GM18870 (cell line): ENCODE measurements around the gene PRADC1.

Experiments used
- ATAC-seq: cut with Tn5 transposase; IDR thresholded peaks from one replicate; pipeline ENCODE4 v1.9.1; 2021; ENCODE audit warnings: moderate library complexity; ENCODE audit not compliant: unreplicated experiment

Gene PRADC1

GRCh38 chr2:73259276-73259675 is 26.2 kb upstream of the PRADC1 start:
- no peak for ATAC-seq

GRCh38 chr2:73258913-73259215 is 25.8 kb upstream of the PRADC1 start:
- no peak for ATAC-seq

GRCh38 chr2:73258186-73258912 is 25.3 kb upstream of the PRADC1 start:
- no peak for ATAC-seq

GRCh38 chr2:73257425-73258125 is 24.5 kb upstream of the PRADC1 start:
- no peak for ATAC-seq

GRCh38 chr2:73257021-73257420 is 24.0 kb upstream of the PRADC1 start:
- no peak for ATAC-seq

GRCh38 chr2:73256618-73256922 is 23.5 kb upstream of the PRADC1 start:
- no peak for ATAC-seq

- ATAC-seq, result no peak
These were observed 23.0 kb upstream of the PRADC1 start for GRCh38 chr2:73255907-73256617.

GRCh38 chr2:73255007-73255644 is 22.1 kb upstream of the PRADC1 start:
- ATAC-seq, result no peak

GRCh38 chr2:73254343-73255006 is 21.4 kb upstream of the PRADC1 start:
- ATAC-seq, result no peak

- no peak for ATAC-seq
These were observed 20.9 kb upstream of the PRADC1 start for GRCh38 chr2:73253901-73254300.

GRCh38 chr2:73253400-73253799 is 20.4 kb upstream of the PRADC1 start:
- no peak for ATAC-seq

GRCh38 chr2:73252238-73253027 is 19.4 kb upstream of the PRADC1 start:
- no peak for ATAC-seq

- ATAC-seq, result no peak
These were observed 18.1 kb upstream of the PRADC1 start for GRCh38 chr2:73250872-73251846.

- no peak for ATAC-seq
These were observed 16.6 kb upstream of the PRADC1 start for GRCh38 chr2:73249636-73250035.

GRCh38 chr2:73246850-73247249 is 13.8 kb upstream of the PRADC1 start:
- no peak for ATAC-seq

GRCh38 chr2:73244580-73244979 is 11.5 kb upstream of the PRADC1 start:
- no peak for ATAC-seq

- ATAC-seq, result no peak
These were observed 11.0 kb upstream of the PRADC1 start for GRCh38 chr2:73243884-73244570.

- ATAC-seq, result no peak
These were observed 6.7 kb upstream of the PRADC1 start for GRCh38 chr2:73239776-73240175.

- no peak for ATAC-seq
These were observed 5.9 kb upstream of the PRADC1 start for GRCh38 chr2:73238976-73239375.
